ENCODE results near the gene AQP6.

The AQP6 gene

GRCh38 chr12:49937639-49938300 is 35.0 kb upstream of the AQP6 start:
- no peak for TF ChIP-seq SIN3A (IDR thresholded peaks at IDR 0.05; ENCODE audit: borderline replicate concordance, insufficient read depth, low read length)
- TF ChIP-seq POLR2AphosphoS5 (IDR thresholded peaks at IDR 0.05; ENCODE audit: low read depth, low read length), result no peak
- no peak for TF ChIP-seq TAF1 (IDR thresholded peaks at IDR 0.05; ENCODE audit: borderline replicate concordance, insufficient read depth, low read length)
- TF ChIP-seq FOXP2 (optimal IDR thresholded peaks at IDR 0.05; ENCODE audit: borderline replicate concordance, extremely low read depth, extremely low read length, insufficient read depth), result no peak
- TF ChIP-seq REST (IDR thresholded peaks at IDR 0.05; ENCODE audit: insufficient read depth in 1 of 2, low read depth in 2 of 2, low read length in 2 of 2), result no peak

GRCh38 chr12:49939307-49939706 is 33.4 kb upstream of the AQP6 start:
- TF ChIP-seq REST (IDR thresholded peaks at IDR 0.05; ENCODE audit: insufficient read depth in 1 of 2, low read depth in 2 of 2, low read length in 2 of 2), result no peak
- TF ChIP-seq TAF1 (IDR thresholded peaks at IDR 0.05; ENCODE audit: borderline replicate concordance, insufficient read depth, low read length), result no peak
- TF ChIP-seq POLR2AphosphoS5 (IDR thresholded peaks at IDR 0.05; ENCODE audit: low read depth, low read length), result no peak
- TF ChIP-seq FOXP2 (optimal IDR thresholded peaks at IDR 0.05; ENCODE audit: borderline replicate concordance, extremely low read depth, extremely low read length, insufficient read depth), result no peak
- no peak for TF ChIP-seq SIN3A (IDR thresholded peaks at IDR 0.05; ENCODE audit: borderline replicate concordance, insufficient read depth, low read length)

- TF ChIP-seq SIN3A (IDR thresholded peaks at IDR 0.05; ENCODE audit: borderline replicate concordance, insufficient read depth, low read length) (no peak), POLR2AphosphoS5 (IDR thresholded peaks at IDR 0.05; ENCODE audit: low read depth, low read length) (no peak), TAF1 (IDR thresholded peaks at IDR 0.05; ENCODE audit: borderline replicate concordance, insufficient read depth, low read length) (no peak), REST (IDR thresholded peaks at IDR 0.05; ENCODE audit: insufficient read depth in 1 of 2, low read depth in 2 of 2, low read length in 2 of 2) (no peak), FOXP2 (optimal IDR thresholded peaks at IDR 0.05; ENCODE audit: borderline replicate concordance, extremely low read depth, extremely low read length, insufficient read depth) (no peak)
Observed at GRCh38 chr12:49939707-49940106, 33.0 kb upstream of the AQP6 start.

GRCh38 chr12:49941556-49942511 is 30.9 kb upstream of the AQP6 start:
- TF ChIP-seq SIN3A (IDR thresholded peaks at IDR 0.05; ENCODE audit: borderline replicate concordance, insufficient read depth, low read length), result no peak
- no peak for TF ChIP-seq POLR2AphosphoS5 (IDR thresholded peaks at IDR 0.05; ENCODE audit: low read depth, low read length)
- no peak for TF ChIP-seq TAF1 (IDR thresholded peaks at IDR 0.05; ENCODE audit: borderline replicate concordance, insufficient read depth, low read length)
- no peak for TF ChIP-seq FOXP2 (optimal IDR thresholded peaks at IDR 0.05; ENCODE audit: borderline replicate concordance, extremely low read depth, extremely low read length, insufficient read depth)
- no peak for TF ChIP-seq REST (IDR thresholded peaks at IDR 0.05; ENCODE audit: insufficient read depth in 1 of 2, low read depth in 2 of 2, low read length in 2 of 2)
